ENCODE results near the gene ALK.

The ALK gene

DNA sequence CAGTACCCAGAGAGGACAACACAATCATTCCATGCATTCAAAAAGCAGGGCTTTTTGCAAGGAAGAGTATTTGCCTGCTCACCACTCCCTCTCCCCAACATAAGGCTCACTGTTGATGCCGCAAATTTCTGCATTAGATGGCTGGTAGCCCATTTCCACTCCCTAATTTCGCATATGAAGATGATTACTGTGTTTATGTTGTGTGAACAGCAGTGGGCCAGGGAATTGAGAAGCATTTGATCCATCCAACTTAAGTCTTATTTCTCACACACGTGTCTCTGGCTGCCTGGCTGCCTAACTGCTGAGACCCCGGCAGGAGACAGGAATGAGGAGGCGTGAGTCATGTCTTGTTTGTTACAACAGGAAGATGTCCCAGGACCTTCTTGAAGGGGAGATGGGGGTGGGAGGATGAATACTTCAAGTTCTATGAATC, 294.1 kb downstream of the ALK start:
- Histone ChIP-seq H3K79me2 (ENCODE audit: insufficient read depth, low read length) (no peaks in the 10 kb centered on the region), H3K9ac (ENCODE audit: low read length) (no peak overlapping the region), H3K4me3 (ENCODE audit: low read depth, low read length, poor library complexity, severe bottlenecking) (no peak overlapping the region), H4K20me1 (ENCODE audit: insufficient read depth, low read length) (no peaks in the 10 kb centered on the region), H3K27me3 (ENCODE audit: insufficient read depth, low read length) (no peaks in the 10 kb centered on the region), H3K9me3 (ENCODE audit: low read length) (no peaks in the 10 kb centered on the region), H3F3A (ENCODE audit: insufficient read depth, low read length) (no peaks in the 10 kb centered on the region), H3K27ac (ENCODE audit: low read depth, low read length, poor library complexity, severe bottlenecking) (no peak overlapping the region), H3K4me1 (ENCODE audit: insufficient read depth, low read length, severe bottlenecking) (no peaks in the 10 kb centered on the region), H3K36me3 (ENCODE audit: insufficient read depth, low read length) (no peaks in the 10 kb centered on the region), H3K4me2 (ENCODE audit: low read length) (no peak overlapping the region), H2AFZ (ENCODE audit: low read length) (no peak overlapping the region), H3K9me2 (ENCODE audit: low read depth, low read length) (no peaks in the 10 kb centered on the region)
- TF ChIP-seq, protein P1, sequence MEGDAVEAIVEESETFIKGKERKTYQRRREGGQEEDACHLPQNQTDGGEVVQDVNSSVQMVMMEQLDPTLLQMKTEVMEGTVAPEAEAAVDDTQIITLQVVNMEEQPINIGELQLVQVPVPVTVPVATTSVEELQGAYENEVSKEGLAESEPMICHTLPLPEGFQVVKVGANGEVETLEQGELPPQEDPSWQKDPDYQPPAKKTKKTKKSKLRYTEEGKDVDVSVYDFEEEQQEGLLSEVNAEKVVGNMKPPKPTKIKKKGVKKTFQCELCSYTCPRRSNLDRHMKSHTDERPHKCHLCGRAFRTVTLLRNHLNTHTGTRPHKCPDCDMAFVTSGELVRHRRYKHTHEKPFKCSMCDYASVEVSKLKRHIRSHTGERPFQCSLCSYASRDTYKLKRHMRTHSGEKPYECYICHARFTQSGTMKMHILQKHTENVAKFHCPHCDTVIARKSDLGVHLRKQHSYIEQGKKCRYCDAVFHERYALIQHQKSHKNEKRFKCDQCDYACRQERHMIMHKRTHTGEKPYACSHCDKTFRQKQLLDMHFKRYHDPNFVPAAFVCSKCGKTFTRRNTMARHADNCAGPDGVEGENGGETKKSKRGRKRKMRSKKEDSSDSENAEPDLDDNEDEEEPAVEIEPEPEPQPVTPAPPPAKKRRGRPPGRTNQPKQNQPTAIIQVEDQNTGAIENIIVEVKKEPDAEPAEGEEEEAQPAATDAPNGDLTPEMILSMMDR (IDR thresholded peaks at IDR 0.05; ENCODE audit: low read length), result no peak
- no peak for TF ChIP-seq EZH2 (IDR thresholded peaks at IDR 0.05; ENCODE audit: borderline replicate concordance, low read length)

DNA sequence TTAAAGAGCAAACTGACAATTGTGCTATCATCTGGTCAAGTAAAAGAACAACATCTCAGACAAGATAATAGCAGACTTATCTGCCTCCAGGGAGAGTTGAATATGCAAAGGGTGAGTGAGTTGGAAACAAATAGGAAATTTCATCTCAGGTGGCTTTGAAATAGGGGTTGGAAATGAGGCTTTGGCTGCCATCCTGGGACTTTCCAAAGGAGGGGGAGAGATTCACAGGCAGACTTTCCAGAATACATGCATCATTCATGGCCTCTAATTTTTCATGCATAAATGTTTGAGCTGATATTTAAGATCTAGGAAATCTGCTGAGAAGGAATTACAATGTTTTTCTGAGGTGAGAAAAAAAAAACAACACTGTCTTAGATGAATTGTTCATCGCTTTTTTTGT, 300.5 kb downstream of the ALK start:
- H3K9ac ChIP-seq (ENCODE audit: low read length), result no peak overlapping the region
- no peaks in the 10 kb centered on the region for H3K27me3 ChIP-seq (ENCODE audit: insufficient read depth, low read length)
- no peaks in the 10 kb centered on the region for H3K79me2 ChIP-seq (ENCODE audit: insufficient read depth, low read length)
- H3K4me1 ChIP-seq (ENCODE audit: insufficient read depth, low read length, severe bottlenecking), result no peaks in the 10 kb centered on the region
- H3K27ac ChIP-seq (ENCODE audit: low read depth, low read length, poor library complexity, severe bottlenecking), result no peak overlapping the region
- no peaks in the 10 kb centered on the region for H3K36me3 ChIP-seq (ENCODE audit: insufficient read depth, low read length)
- no peak overlapping the region for H3K4me2 ChIP-seq (ENCODE audit: low read length)
- H3F3A ChIP-seq (ENCODE audit: insufficient read depth, low read length), result no peaks in the 10 kb centered on the region
- no peaks in the 10 kb centered on the region for H3K9me3 ChIP-seq (ENCODE audit: low read length)
- no peaks in the 10 kb centered on the region for H4K20me1 ChIP-seq (ENCODE audit: insufficient read depth, low read length)
- TF ChIP-seq EZH2 (IDR thresholded peaks at IDR 0.05; ENCODE audit: borderline replicate concordance, low read length), result no peak
- TF ChIP-seq, protein P1 (IDR thresholded peaks at IDR 0.05; ENCODE audit: low read length), result no peak
- H3K4me3 ChIP-seq (ENCODE audit: low read depth, low read length, poor library complexity, severe bottlenecking), result no peak overlapping the region
- no peaks in the 10 kb centered on the region for H3K9me2 ChIP-seq (ENCODE audit: low read depth, low read length)
- H2AFZ ChIP-seq (ENCODE audit: low read length), result no peak overlapping the region

DNA sequence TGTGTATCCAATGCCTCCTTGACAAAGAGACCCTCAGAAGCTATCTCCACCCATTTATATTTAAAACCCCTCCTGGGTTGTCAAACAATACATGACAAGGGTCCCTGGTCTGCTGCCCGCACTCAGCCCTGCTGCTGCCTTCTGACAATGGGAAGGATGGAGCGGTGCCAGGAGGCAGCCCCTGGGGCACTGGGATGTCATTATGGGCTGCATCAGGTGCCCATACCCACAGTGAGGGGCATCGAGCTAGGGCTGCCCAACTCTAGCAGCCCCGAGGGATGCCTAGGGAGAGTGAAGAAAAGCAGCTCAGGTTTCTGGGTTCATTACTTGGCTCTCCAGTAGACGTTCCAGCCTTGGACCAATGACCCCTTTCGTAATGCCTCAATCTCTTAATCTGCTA, 301.7 kb downstream of the ALK start:
- Histone ChIP-seq H3K4me1 (ENCODE audit: insufficient read depth, low read length, severe bottlenecking) (no peaks in the 10 kb centered on the region), H3K9me3 (ENCODE audit: low read length) (no peaks in the 10 kb centered on the region), H3K9ac (ENCODE audit: low read length) (no peak overlapping the region), H3F3A (ENCODE audit: insufficient read depth, low read length) (no peaks in the 10 kb centered on the region), H3K27ac (ENCODE audit: low read depth, low read length, poor library complexity, severe bottlenecking) (no peak overlapping the region), H2AFZ (ENCODE audit: low read length) (no peak overlapping the region), H4K20me1 (ENCODE audit: insufficient read depth, low read length) (no peaks in the 10 kb centered on the region), H3K27me3 (ENCODE audit: insufficient read depth, low read length) (no peaks in the 10 kb centered on the region), H3K4me3 (ENCODE audit: low read depth, low read length, poor library complexity, severe bottlenecking) (no peak overlapping the region), H3K4me2 (ENCODE audit: low read length) (no peak overlapping the region), H3K36me3 (ENCODE audit: insufficient read depth, low read length) (no peaks in the 10 kb centered on the region), H3K9me2 (ENCODE audit: low read depth, low read length) (no peaks in the 10 kb centered on the region), H3K79me2 (ENCODE audit: insufficient read depth, low read length) (no peaks in the 10 kb centered on the region)
- no peak for TF ChIP-seq EZH2 (IDR thresholded peaks at IDR 0.05; ENCODE audit: borderline replicate concordance, low read length)
- TF ChIP-seq, protein P1 (IDR thresholded peaks at IDR 0.05; ENCODE audit: low read length), result no peak
